Activated CD4-positive, alpha-beta T cell treated with anti-CD3 and anti-CD28 coated beads for 36 hours (primary cell): ENCODE results near the gene MYH9. TPM values are rescaled to one million over a fixed set of nuclear protein-coding genes. Genes with fewer than 3 reads are reported as not detected.
"Not testable (repeated sequence)": the region's sequence is repeated elsewhere in the genome, so short reads cannot be mapped to it uniquely, and the experiment has no call there.

Source experiments
- ATAC-seq: fragments of 200-7000 bp; cut with Tn5 transposase; one replicate; pipeline ENCODE4 v1.10.0; 2021; ENCODE audit warnings: mild to moderate bottlenecking, moderate library complexity
- CTCF ChIA-PET: fragments of 350-600 bp; sonication (Branson Sonifier 250); formaldehyde crosslinking; loops from one replicate; lab custom pipeline; 2021; ENCODE audit warnings: antibody characterized with exemption; lab: Charles Lee
- POLR2A ChIA-PET: fragments of 350-600 bp; sonication (Branson Sonifier 250); formaldehyde crosslinking; loops from one replicate; lab custom pipeline; 2021; ENCODE audit warnings: antibody characterized with exemption, inconsistent platforms; lab: Charles Lee
- DNase-seq: peaks from one replicate; pipeline ENCODE4 v3.0.0-alpha.2; 2020
- H3K27ac Mint-ChIP-seq: one replicate; pipeline ENCODE4 v1.8.0; 2021; ENCODE audit warnings: mixed read lengths
- H3K27me3 Mint-ChIP-seq: one replicate; pipeline ENCODE4 v1.8.0; 2021; ENCODE audit warnings: mixed read lengths
- H3K36me3 Mint-ChIP-seq: one replicate; pipeline ENCODE4 v1.8.0; 2021; ENCODE audit warnings: low read depth, mixed read lengths
- H3K4me1 Mint-ChIP-seq: one replicate; pipeline ENCODE4 v1.8.0; 2021; ENCODE audit warnings: mixed read lengths
- H3K4me3 Mint-ChIP-seq: one replicate; pipeline ENCODE4 v1.8.0; 2021; ENCODE audit warnings: mild to moderate bottlenecking, moderate library complexity, mixed read lengths
- H3K9me3 Mint-ChIP-seq: one replicate; pipeline ENCODE4 v1.8.0; 2021; ENCODE audit warnings: low read depth, mixed read lengths
- intact Hi-C, 2 experiments: fragments of 100-400 bp; cut with DNase I in 1 of 2; cut with micrococcal nuclease in 1 of 2; formaldehyde crosslinking; loops; one replicate each; pipeline versions ENCODE4 v1.14.2 to v1.15.1; 2022 to 2024; cut with DNase I, micrococcal nuclease
- total RNA-seq, 2 experiments: library from RNA; stranded (reverse); gene quantifications; one replicate each; pipeline ENCODE4 v1.2.3, GENCODE V29; 2021

The MYH9 gene
- total RNA-seq, 2 experiments from 2014 or later = 720 to 773 TPM

- CTCF ChIA-PET = interaction anchor here (0.5 to 1.6 kb wide), 2 partner anchors 23 to 28 kb away, joined by 4 to 5 read pairs; partner anchors contain the start of gene APOL2
- Mint-ChIP-seq H3K9me3 (no peaks in the 10 kb centered on the region), H3K27me3 (no peaks in the 10 kb centered on the region), H3K4me1 (no peaks in the 10 kb centered on the region), H3K36me3 (peaks cover 42% of the 10 kb centered on the region), H3K4me3 (no peak overlapping the region), H3K27ac (no peak overlapping the region)
- DNase-seq = no peak
- ATAC-seq = no peak
- POLR2A ChIA-PET = no interaction called here
- intact Hi-C loops = no loop called here
Measured at GRCh38 chr22:36267058-36267457, 120.7 kb downstream of the MYH9 start.

GRCh38 chr22:36263886-36264664 lies 123.7 kb downstream of the MYH9 start:
- DNase-seq, H3K4me1 Mint-ChIP-seq, H3K4me3 Mint-ChIP-seq, POLR2A ChIA-PET, H3K27ac Mint-ChIP-seq, H3K9me3 Mint-ChIP-seq, ATAC-seq, intact Hi-C loops, H3K27me3 Mint-ChIP-seq: not testable (repeated sequence)
- H3K36me3 Mint-ChIP-seq = peaks cover 60% of the 10 kb centered on the region
- CTCF ChIA-PET = interaction anchor here (0.7 to 0.9 kb wide), 2 partner anchors 8 to 25 kb away, joined by 3 read pairs; partner anchors contain the start of gene APOL2

- CTCF ChIA-PET, H3K9me3 Mint-ChIP-seq, H3K27me3 Mint-ChIP-seq, H3K4me1 Mint-ChIP-seq, intact Hi-C loops, DNase-seq, H3K27ac Mint-ChIP-seq, H3K4me3 Mint-ChIP-seq, ATAC-seq, POLR2A ChIA-PET: not testable (repeated sequence)
- peaks cover 67% of the 10 kb centered on the region for H3K36me3 Mint-ChIP-seq
Measured at GRCh38 chr22:36263216-36263673, 124.5 kb downstream of the MYH9 start.

- H3K27me3 Mint-ChIP-seq, intact Hi-C loops, ATAC-seq, H3K27ac Mint-ChIP-seq, CTCF ChIA-PET, H3K4me3 Mint-ChIP-seq, POLR2A ChIA-PET, H3K9me3 Mint-ChIP-seq, DNase-seq: not testable (repeated sequence)
- Mint-ChIP-seq H3K36me3 (peaks cover 72% of the 10 kb centered on the region), H3K4me1 (peaks cover 15% of the 10 kb centered on the region)
Measured at GRCh38 chr22:36262307-36262706, 125.5 kb downstream of the MYH9 start.

- ATAC-seq, H3K9me3 Mint-ChIP-seq, H3K4me3 Mint-ChIP-seq, intact Hi-C loops, DNase-seq, H3K27ac Mint-ChIP-seq, H3K27me3 Mint-ChIP-seq, POLR2A ChIA-PET: not testable (repeated sequence)
- CTCF ChIA-PET = interaction anchor here (0.5 to 1.7 kb wide), 4 partner anchors 17 to 209 kb away, joined by 4 to 5 read pairs (median 4); partner anchors contain the start of gene APOL2
- Mint-ChIP-seq H3K36me3 (peaks cover 68% of the 10 kb centered on the region), H3K4me1 (peaks cover 20% of the 10 kb centered on the region)
Measured at GRCh38 chr22:36261675-36262074, 126.1 kb downstream of the MYH9 start.

GRCh38 chr22:36259615-36260300 lies 128.0 kb downstream of the MYH9 start:
- no peak for ATAC-seq
- CTCF ChIA-PET = interaction anchor here (0.9 kb wide), 1 partner anchor 21 kb away, joined by 3 read pairs; no protein-coding TSS in a partner anchor
- peaks cover 36% of the 10 kb centered on the region for H3K4me1 Mint-ChIP-seq
- intact Hi-C loops = no loop called here
- no peak overlapping the region for H3K4me3 Mint-ChIP-seq
- no peak for DNase-seq
- H3K36me3 Mint-ChIP-seq = peaks cover 58% of the 10 kb centered on the region
- no peaks in the 10 kb centered on the region for H3K9me3 Mint-ChIP-seq
- H3K27me3 Mint-ChIP-seq = no peaks in the 10 kb centered on the region
- POLR2A ChIA-PET = interaction anchor here (0.8 kb wide), 1 partner anchor 8 kb away, joined by 3 read pairs; no protein-coding TSS in a partner anchor
- no peak overlapping the region for H3K27ac Mint-ChIP-seq

- ChIA-PET POLR2A (interaction anchor here (0.8 kb wide), 1 partner anchor 9 kb away, joined by 3 read pairs; no protein-coding TSS in a partner anchor), CTCF (interaction anchor here (0.5 to 1.1 kb wide), 6 partner anchors 19 to 227 kb away, joined by 3 to 4 read pairs (median 3); no protein-coding TSS in a partner anchor)
- ATAC-seq = peak; percentile 68
- Mint-ChIP-seq H3K4me3 (peak overlapping the region; percentile 16), H3K9me3 (no peaks in the 10 kb centered on the region), H3K27ac (peak overlapping the region; percentile 80), H3K4me1 (peaks cover 44% of the 10 kb centered on the region), H3K36me3 (peaks cover 57% of the 10 kb centered on the region), H3K27me3 (no peaks in the 10 kb centered on the region)
- intact Hi-C loops = no loop called here
- peak; percentile 67 for DNase-seq
Measured at GRCh38 chr22:36258701-36259614, 128.8 kb downstream of the MYH9 start.

- no peaks in the 10 kb centered on the region for H3K9me3 Mint-ChIP-seq
- H3K27me3 Mint-ChIP-seq = no peaks in the 10 kb centered on the region
- peak overlapping the region; percentile 80 for H3K27ac Mint-ChIP-seq
- peaks cover 51% of the 10 kb centered on the region for H3K4me1 Mint-ChIP-seq
- DNase-seq = no peak
- peaks cover 56% of the 10 kb centered on the region for H3K36me3 Mint-ChIP-seq
- POLR2A ChIA-PET = no interaction called here
- CTCF ChIA-PET = interaction anchor here (0.7 to 1.1 kb wide), 4 partner anchors 20 to 228 kb away, joined by 3 to 4 read pairs (median 3); no protein-coding TSS in a partner anchor
- peak overlapping the region; percentile 16 for H3K4me3 Mint-ChIP-seq
- peak; percentile 5 for ATAC-seq
- intact Hi-C loops = no loop called here
Measured at GRCh38 chr22:36257948-36258670, 129.7 kb downstream of the MYH9 start.

- intact Hi-C loops = no loop called here
- DNase-seq = no peak
- no peaks in the 10 kb centered on the region for H3K27me3 Mint-ChIP-seq
- H3K9me3 Mint-ChIP-seq = no peaks in the 10 kb centered on the region
- CTCF ChIA-PET = no interaction called here
- H3K4me3 Mint-ChIP-seq = no peak overlapping the region
- H3K4me1 Mint-ChIP-seq = peaks cover 58% of the 10 kb centered on the region
- H3K36me3 Mint-ChIP-seq = peaks cover 49% of the 10 kb centered on the region
- POLR2A ChIA-PET = no interaction called here
- no peak for ATAC-seq
- no peak overlapping the region for H3K27ac Mint-ChIP-seq
Measured at GRCh38 chr22:36257308-36257707, 130.5 kb downstream of the MYH9 start.

- no peak for ATAC-seq
- H3K4me1 Mint-ChIP-seq = peaks cover 65% of the 10 kb centered on the region
- DNase-seq = no peak
- no peaks in the 10 kb centered on the region for H3K27me3 Mint-ChIP-seq
- peak overlapping the region; percentile 8 for H3K27ac Mint-ChIP-seq
- H3K9me3 Mint-ChIP-seq = no peaks in the 10 kb centered on the region
- H3K4me3 Mint-ChIP-seq = no peak overlapping the region
- POLR2A ChIA-PET = no interaction called here
- H3K36me3 Mint-ChIP-seq = peaks cover 43% of the 10 kb centered on the region
- intact Hi-C loops = no loop called here
- CTCF ChIA-PET = no interaction called here
Measured at GRCh38 chr22:36256478-36256877, 131.3 kb downstream of the MYH9 start.
